ENCODE results near the gene DUSP9.

- TF ChIP-seq CTCF (IDR thresholded peaks at IDR 0.05) (no peak), POLR2A (IDR thresholded peaks at IDR 0.05) (no peak)
These were observed 11.6 kb upstream of the DUSP9 start for GRCh38 chrX:153635388-153635787.
